Stimulated activated CD4-positive, alpha-beta T cell treated with anti-CD3 and anti-CD28 coated beads, Interleukin-2, amount 100 ng/mL, for 24 hours (primary cell): Measurements from ENCODE around the gene ACADL.

Source experiments
- DNase-seq, 2 donors: peaks; one replicate each; pipeline ENCODE4 v3.0.0-alpha.2; 2020

The ACADL gene

GRCh38 chr2:210169516-210170195 is 55.6 kb downstream of the ACADL start:
- no peak for DNase-seq

DNA sequence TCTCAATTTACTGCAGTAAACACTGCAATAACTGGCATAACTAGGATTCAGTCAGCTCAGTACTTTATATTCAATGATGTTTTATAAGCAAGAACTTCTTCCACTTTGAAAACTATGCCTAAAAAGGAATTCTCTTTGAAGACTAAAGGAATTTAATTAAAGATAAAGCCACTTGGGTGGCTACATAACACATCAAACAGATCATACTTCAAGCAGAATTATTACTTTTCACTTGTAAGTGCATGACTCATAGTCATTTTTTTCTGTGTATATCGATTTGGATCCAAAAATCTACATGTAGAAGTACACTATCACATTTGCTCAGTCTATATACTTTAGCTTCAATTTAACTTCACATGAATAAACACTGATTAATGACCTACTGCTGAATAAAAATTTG is 58.0 kb downstream of the ACADL start:
- no peak for DNase-seq

- DNase-seq: no peak
These were observed 62.7 kb downstream of the ACADL start for GRCh38 chr2:210162466-210163124.

DNA sequence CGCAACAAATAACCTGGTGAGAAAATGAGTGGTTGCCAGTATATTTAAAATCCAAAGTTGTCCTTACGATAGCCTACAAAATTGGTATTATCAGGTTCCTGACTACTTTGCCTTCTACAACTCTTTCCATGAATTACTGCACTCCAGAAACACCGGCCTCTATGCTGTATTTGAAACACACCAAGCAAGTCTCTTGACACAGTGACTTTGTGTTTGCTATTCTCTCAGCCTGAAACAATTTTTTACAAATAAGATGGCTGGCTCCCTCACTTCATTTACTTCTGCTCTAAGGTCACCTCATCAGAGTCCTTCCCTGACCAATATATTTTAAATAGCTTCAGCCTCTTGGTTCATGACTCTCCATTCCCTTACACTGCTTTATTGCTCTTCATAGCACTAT is 66.2 kb downstream of the ACADL start:
- DNase-seq: no peak

GRCh38 chr2:210158236-210158635 is 67.0 kb downstream of the ACADL start:
- no peak for DNase-seq

- DNase-seq: no peak
These were observed 67.7 kb downstream of the ACADL start for GRCh38 chr2:210157526-210157925.

- no peak for DNase-seq
These were observed 77.6 kb downstream of the ACADL start for GRCh38 chr2:210147614-210148013.
